Cardiac muscle cell (in vitro differentiated cells and primary cell): Measurements from ENCODE around the gene CRTC2. TPM values are rescaled to one million over a fixed set of nuclear protein-coding genes. Genes with fewer than 3 reads are reported as not detected.
"Not testable (repeated sequence)": the region's sequence is repeated elsewhere in the genome, so short reads cannot be mapped to it uniquely, and the experiment has no call there.

Experiments
- DNase-seq, 2 donors: peaks; one replicate each; pipeline versions ENCODE4 v3.0.0 to v3.0.0-alpha.2; 2010 to 2017; ENCODE audit warnings: low read depth in 1 of 2, low spot score in 1 of 2
- H3K27ac ChIP-seq: fragments of 200-600 bp; sonication (generic); 2 replicates; pipeline ENCODE4 v1.5.1; 2016
- H3K27me3 ChIP-seq: fragments of 200-600 bp; sonication (generic); 2 replicates; pipeline ENCODE4 v1.6.0; 2016; ENCODE audit warnings: control low read depth
- H3K36me3 ChIP-seq: fragments of 200-600 bp; sonication (generic); 2 replicates; pipeline ENCODE4 v1.5.1; 2016; ENCODE audit warnings: control low read depth
- H3K4me1 ChIP-seq: fragments of 200-600 bp; sonication (generic); 2 replicates; pipeline ENCODE4 v1.8.1; 2017; ENCODE audit warnings: low read depth, mild to moderate bottlenecking, mixed run types
- H3K4me3 ChIP-seq: fragments of 200-600 bp; sonication (generic); 2 replicates; pipeline ENCODE4 v1.5.1; 2016; ENCODE audit warnings: mild to moderate bottlenecking
- H3K9me3 ChIP-seq: fragments of 200-600 bp; sonication (generic); 2 replicates; pipeline ENCODE4 v1.5.1; 2017; ENCODE audit warnings: low read depth, mild to moderate bottlenecking, control low read depth
- CTCF ChIP-seq: IDR thresholded peaks from 2 replicates; pipeline ENCODE4 v1.5.1; 2012; ENCODE audit warnings: low read depth, mild to moderate bottlenecking, low read length
- polyA plus RNA-seq: library from polyadenylated mRNA; unstranded; fragments of >200 nt; fragmentation: Nextera tagmentation; extraction: Ambion mirVana; gene quantifications from 2 replicates; pipeline ENCODE4 v1.2.1, GENCODE V29; 2016
- total RNA-seq: library from RNA; depleted of rRNA; stranded (reverse); fragments of >200 nt; gene quantifications from 2 replicates; pipeline ENCODE4 v1.2.3, GENCODE V29; 2016

The CRTC2 gene
- total and polyA plus RNA-seq, 2 experiments from 2014 or later: 17.9 to 24.8 TPM

- no peaks in the 10 kb centered on the region for H3K36me3 ChIP-seq
- H3K4me1 ChIP-seq: no peaks in the 10 kb centered on the region
- H3K27me3 ChIP-seq: no peaks in the 10 kb centered on the region
- H3K9me3 ChIP-seq: no peaks in the 10 kb centered on the region
- H3K4me3 ChIP-seq: peak overlapping the region; percentile 64
- H3K27ac ChIP-seq: no peak overlapping the region
- no peak for TF ChIP-seq CTCF
- peak in 1 of 2 donors; percentile 81 for DNase-seq
Measured at GRCh38 chr1:153985341-153985912, 27.0 kb upstream of the CRTC2 start.

DNA sequence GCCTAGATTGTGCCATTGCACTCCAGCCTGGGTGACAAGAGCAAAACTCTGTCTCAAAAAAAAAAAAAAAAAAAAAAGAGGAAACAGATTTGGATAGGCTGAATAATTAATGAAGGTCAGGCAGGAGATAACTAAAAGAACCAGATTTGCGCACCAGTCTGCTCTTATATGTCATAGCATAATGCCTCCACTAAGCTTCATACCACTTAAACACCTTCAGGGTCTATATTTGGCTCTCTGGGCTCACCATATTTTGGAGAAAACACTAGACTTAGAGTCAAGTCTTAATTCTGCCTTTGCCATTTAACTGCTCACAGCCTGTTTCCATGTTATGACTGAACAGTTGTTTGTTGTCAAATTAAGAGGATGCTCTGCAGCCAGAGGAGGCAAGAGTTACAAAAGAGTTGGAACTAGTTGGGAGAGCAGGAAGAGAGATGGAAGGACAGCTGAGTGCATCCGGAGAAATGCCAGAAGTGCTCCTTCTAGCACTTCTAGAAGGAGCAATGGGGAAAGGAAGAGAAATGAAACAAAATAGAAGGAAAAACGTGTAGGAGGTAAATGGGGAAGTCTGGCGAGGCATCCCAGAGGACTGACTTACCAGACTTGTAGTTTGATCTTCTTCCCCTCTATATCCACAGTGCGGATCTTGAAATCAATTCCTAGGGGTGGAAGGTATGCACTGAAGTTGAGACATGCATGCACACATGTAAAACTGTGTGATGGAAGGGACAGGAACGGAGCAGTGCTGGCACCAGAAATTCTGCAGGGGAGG is 25.9 kb upstream of the CRTC2 start:
- no peak overlapping the region for H3K27ac ChIP-seq
- TF ChIP-seq CTCF: no peak
- no peaks in the 10 kb centered on the region for H3K9me3 ChIP-seq
- H3K36me3 ChIP-seq: no peaks in the 10 kb centered on the region
- no peaks in the 10 kb centered on the region for H3K4me1 ChIP-seq
- no peak overlapping the region for H3K4me3 ChIP-seq
- H3K27me3 ChIP-seq: no peaks in the 10 kb centered on the region
- DNase-seq: no peak

GRCh38 chr1:153981735-153982134 is 23.3 kb upstream of the CRTC2 start:
- H3K4me3 ChIP-seq, H3K27me3 ChIP-seq, H3K36me3 ChIP-seq: not testable (repeated sequence)

DNA sequence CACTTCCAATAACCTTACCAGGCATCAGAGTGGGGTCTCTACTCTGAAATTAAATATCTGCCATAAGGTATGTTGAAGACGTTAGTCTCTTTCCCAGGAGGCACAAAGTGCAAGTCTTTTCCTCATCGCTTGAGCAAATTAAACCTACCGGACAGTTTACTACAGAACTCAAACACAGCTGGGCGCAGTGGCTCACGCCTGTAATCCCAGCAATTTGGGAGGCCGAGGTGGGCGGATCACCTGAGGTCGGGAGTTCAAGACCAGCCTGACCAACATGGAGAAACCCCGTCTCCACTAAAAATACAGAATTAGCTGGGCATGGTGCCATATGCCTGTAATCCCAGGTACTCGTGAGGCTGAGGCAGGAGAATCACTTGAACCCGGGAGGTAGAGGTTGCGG is 20.7 kb upstream of the CRTC2 start:
- peaks cover 15% of the 10 kb centered on the region for H3K36me3 ChIP-seq
- H3K4me3 ChIP-seq, H3K27ac ChIP-seq: not testable (repeated sequence)

More at GRCh38 chr1:153981735-153982134, 23.3 kb upstream of the CRTC2 start:
- not testable (repeated sequence) for H3K4me1 ChIP-seq, H3K9me3 ChIP-seq, H3K27ac ChIP-seq, DNase-seq

DNA sequence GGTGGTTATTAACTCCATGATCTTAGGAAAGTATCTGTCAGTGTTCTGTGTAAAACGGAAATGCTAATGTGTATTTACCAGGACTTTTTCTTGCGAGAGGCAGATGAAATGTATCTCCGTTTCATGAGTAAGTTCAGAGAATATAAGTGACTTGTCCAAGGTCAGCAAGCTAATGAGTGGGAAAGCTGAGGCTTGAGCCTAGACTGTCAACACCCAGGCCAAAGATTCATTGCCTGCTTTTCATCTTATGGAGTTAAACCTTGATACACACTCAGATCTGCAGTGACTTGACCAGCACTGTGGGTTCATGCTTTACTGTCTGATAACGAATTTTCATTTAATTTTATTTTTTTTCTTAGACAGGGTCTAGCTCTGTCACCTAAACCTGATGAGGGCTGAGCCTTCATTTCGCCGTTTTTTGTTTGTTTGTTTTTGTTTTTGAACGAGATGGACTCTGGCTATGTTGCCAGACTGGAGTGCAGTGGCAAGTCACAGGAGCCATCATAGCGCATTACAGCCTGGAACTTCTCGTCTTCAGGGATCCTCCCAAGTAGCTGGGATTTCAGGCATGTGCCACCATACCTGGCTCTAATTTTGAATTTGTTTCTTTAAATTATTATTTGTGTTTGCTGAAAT is 20.0 kb upstream of the CRTC2 start:
- Histone ChIP-seq H3K27ac (peak overlapping the region; percentile 85), H3K27me3 (no peaks in the 10 kb centered on the region), H3K4me3 (peak overlapping the region; percentile 71), H3K36me3 (peaks cover 19% of the 10 kb centered on the region), H3K9me3 (no peaks in the 10 kb centered on the region), H3K4me1 (peaks cover 8% of the 10 kb centered on the region)
- DNase-seq: no peak
- TF ChIP-seq CTCF: no peak

More for the DNA sequence above, 20.7 kb upstream of the CRTC2 start:
- H3K27me3 ChIP-seq, H3K4me1 ChIP-seq, DNase-seq, H3K9me3 ChIP-seq: not testable (repeated sequence)

DNA sequence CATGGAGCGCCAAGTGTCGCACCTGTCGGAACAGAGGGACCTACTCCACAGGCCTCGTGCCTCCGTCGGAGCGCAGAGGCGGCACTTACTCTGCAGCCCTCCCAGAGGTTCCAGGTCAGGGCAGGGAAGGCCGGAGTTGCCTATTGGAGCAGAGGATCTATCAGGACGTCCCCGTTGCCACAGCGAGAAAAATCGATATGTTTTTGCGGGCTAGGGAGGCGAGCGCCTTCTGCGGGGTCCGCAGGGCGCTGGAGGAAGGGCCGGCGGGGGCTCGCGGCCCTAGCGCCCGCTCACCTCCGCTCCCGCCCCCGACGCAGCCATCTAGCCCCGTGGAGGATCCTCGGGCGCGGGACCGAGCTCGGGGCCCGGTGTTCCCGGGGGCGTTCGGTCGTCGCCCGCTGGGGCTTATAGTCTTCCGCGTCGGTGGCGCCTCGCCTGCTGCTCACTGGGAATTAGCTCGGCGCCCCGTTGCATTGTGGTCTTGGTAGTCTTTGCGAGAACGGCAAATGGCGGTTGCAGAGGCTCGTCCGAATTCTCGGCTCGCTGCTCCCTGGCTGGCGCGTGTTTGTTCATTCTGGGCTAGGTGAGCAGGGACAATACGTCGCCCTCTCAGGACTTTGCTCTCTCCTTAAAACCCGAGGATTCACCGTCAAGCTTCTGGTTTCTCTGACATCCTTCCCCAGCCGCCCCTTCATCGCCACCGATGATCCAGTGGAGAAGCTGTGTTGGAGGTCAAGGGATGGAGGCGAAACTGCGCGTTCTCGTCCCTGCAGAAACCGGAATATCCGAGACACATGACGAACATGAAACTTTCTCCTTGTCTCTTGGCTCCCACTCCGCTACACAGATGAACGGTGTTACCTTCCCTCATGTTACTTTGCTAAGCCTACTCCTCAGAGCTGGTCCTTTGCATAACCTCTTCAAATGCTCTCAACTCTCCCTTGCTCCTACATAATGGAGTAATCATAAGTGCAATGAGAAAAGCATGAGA is 19.1 kb upstream of the CRTC2 start, which contains the start of gene JTB:
TSS of gene JTB (minus strand) at position 425 of the 991 bp plus-strand sequence. CDS start at position 3, 422 bp downstream.
- DNase-seq: peak; percentile 85 to 92
- no peaks in the 10 kb centered on the region for H3K9me3 ChIP-seq
- peaks cover 8% of the 10 kb centered on the region for H3K4me1 ChIP-seq
- H3K4me3 ChIP-seq: peak within 1 kb of the TSS; percentile 71
- H3K27ac ChIP-seq: peak within 1 kb of the TSS; percentile 85
- H3K27me3 ChIP-seq: no peaks in the 10 kb centered on the region
- no peak for TF ChIP-seq CTCF
- H3K36me3 ChIP-seq: peaks cover 19% of the 10 kb centered on the region
